Superior temporal gyrus (tissue), 1 donor: Measurements from ENCODE around the gene FHOD3.

Experiments
- DNase-seq: peaks from one replicate; pipeline ENCODE4 v3.0.0-alpha.2; 2016; ENCODE audit errors: extremely low spot score

The FHOD3 gene

GRCh38 chr18:36476433-36476832 is 178.9 kb downstream of the FHOD3 start:
- no peak for DNase-seq

- no peak for DNase-seq
These were observed 180.3 kb downstream of the FHOD3 start for GRCh38 chr18:36477776-36478175.

GRCh38 chr18:36481201-36481657 is 183.7 kb downstream of the FHOD3 start:
- DNase-seq = no peak

- DNase-seq = no peak
These were observed 184.4 kb downstream of the FHOD3 start for GRCh38 chr18:36481935-36482334.

- no peak for DNase-seq
These were observed 187.1 kb downstream of the FHOD3 start for GRCh38 chr18:36484591-36484990.

GRCh38 chr18:36485772-36486171 is 188.3 kb downstream of the FHOD3 start:
- DNase-seq = no peak

- no peak for DNase-seq
These were observed 190.6 kb downstream of the FHOD3 start for GRCh38 chr18:36488131-36488530.

- no peak for DNase-seq
These were observed 193.4 kb downstream of the FHOD3 start for GRCh38 chr18:36490897-36491296.

- DNase-seq = no peak
These were observed 195.3 kb downstream of the FHOD3 start for GRCh38 chr18:36492604-36493329.

- DNase-seq = no peak
These were observed 196.0 kb downstream of the FHOD3 start for GRCh38 chr18:36493349-36494159.

GRCh38 chr18:36494160-36494437 is 196.6 kb downstream of the FHOD3 start:
- no peak for DNase-seq

- no peak for DNase-seq
These were observed 198.5 kb downstream of the FHOD3 start for GRCh38 chr18:36496022-36496421.

GRCh38 chr18:36499938-36500337 is 202.4 kb downstream of the FHOD3 start:
- DNase-seq = no peak

GRCh38 chr18:36501100-36501499 is 203.6 kb downstream of the FHOD3 start:
- DNase-seq = no peak

GRCh38 chr18:36503477-36503876 is 206.0 kb downstream of the FHOD3 start:
- DNase-seq = no peak

- DNase-seq = no peak
These were observed 207.4 kb downstream of the FHOD3 start for GRCh38 chr18:36504928-36505327.

GRCh38 chr18:36505665-36506064 is 208.2 kb downstream of the FHOD3 start:
- DNase-seq = no peak

GRCh38 chr18:36509646-36510197 is 212.2 kb downstream of the FHOD3 start:
- no peak for DNase-seq

- DNase-seq = no peak
These were observed 214.4 kb downstream of the FHOD3 start for GRCh38 chr18:36511791-36512352.

- no peak for DNase-seq
These were observed 216.0 kb downstream of the FHOD3 start for GRCh38 chr18:36513556-36513955.

GRCh38 chr18:36514778-36515177 is 217.3 kb downstream of the FHOD3 start:
- no peak for DNase-seq

- no peak for DNase-seq
These were observed 218.7 kb downstream of the FHOD3 start for GRCh38 chr18:36516258-36516657.

GRCh38 chr18:36516726-36517125 is 219.2 kb downstream of the FHOD3 start:
- DNase-seq = no peak
